ENCODE data around the gene CNTNAP4. TPM values are rescaled to one million over a fixed set of nuclear protein-coding genes. Genes with fewer than 3 reads are reported as not detected.

CNTNAP4 gene
- total RNA-seq, 1 donor from 2014 or later = not detected

DNA sequence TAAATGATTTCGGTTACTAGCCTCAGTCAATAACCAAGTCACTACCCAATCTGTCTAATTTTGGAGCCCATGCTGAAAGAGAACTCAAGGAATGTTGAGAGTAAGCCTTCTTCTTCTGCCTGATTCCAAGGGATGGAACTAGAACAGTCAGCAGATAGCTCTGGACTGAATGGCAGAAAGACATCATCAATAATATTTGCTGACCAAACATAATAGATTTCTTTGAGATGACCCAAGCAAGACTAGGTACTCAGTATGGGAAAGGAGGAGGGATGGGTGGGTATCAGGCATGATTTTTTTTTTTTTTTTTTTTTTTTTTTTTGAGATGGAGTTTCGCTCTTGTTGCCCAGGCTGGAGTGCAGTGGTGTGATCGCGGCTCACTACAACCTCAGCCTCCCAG lies 330.1 kb downstream of the CNTNAP4 start:
- H3K4me3 Mint-ChIP-seq = no peak overlapping the region
- no peak for DNase-seq (ENCODE audit: low spot score)
- H3K36me3 Mint-ChIP-seq (ENCODE audit: low read depth) = no peaks in the 10 kb centered on the region
- no peaks in the 10 kb centered on the region for H3K9me3 Mint-ChIP-seq
- no peaks in the 10 kb centered on the region for H3K4me1 Mint-ChIP-seq (ENCODE audit: low read depth)
- intact Hi-C loops (cut with micrococcal nuclease) = no loop called here
- no peaks in the 10 kb centered on the region for H3K27me3 Mint-ChIP-seq (ENCODE audit: insufficient read depth)
- no peak overlapping the region for H3K27ac Mint-ChIP-seq

Measured in activated T-helper 1 cell treated with anti-CD3 and anti-CD28 coated beads, Interleukin-12 subunit alpha, Interleukin-12 subunit beta, Interleukin-2, Interleukin-4 antibody, amounts not matched to agents 30 ng/mL and 10 ng/mL and 1 ng/mL, durations not matched to agents 14 hours and 24 hours and 36 hours (primary cell).